Spleen (tissue), 7 donors: Measurements from ENCODE around the gene UFSP1.

ENCODE experiments used
- CTCF ChIP-seq, 11 experiments: fragments of 200-600 bp in 7 of 11; fragments of 450-650 bp in 4 of 11; sonication (generic) in 4 of 11; IDR thresholded peaks in 8 of 11; conservative IDR thresholded peaks in 3 of 11; 1 replicate in 7 of 11; 2 replicates in 4 of 11; pipeline versions ENCODE4 v1.4.0 to v1.8.0; 2016 to 2021; ENCODE audit warnings: antibody characterized with exemption in 11 of 11, inconsistent platforms in 4 of 11, mild to moderate bottlenecking in 1 of 11
- POLR2A ChIP-seq, 3 donors: fragments of 450-650 bp; IDR thresholded peaks; one replicate each; pipeline ENCODE4 v1.5.1; 2017; ENCODE audit warnings: antibody characterized with exemption in 3 of 3, mild to moderate bottlenecking in 1 of 3
- POLR2AphosphoS5 ChIP-seq, 3 donors: sonication (generic); formaldehyde crosslinking; IDR thresholded peaks; one replicate each; pipeline ENCODE4 v1.5.1; 2017; ENCODE audit warnings: antibody characterized with exemption in 3 of 3
- donor health status: DM: no; HTN: no; CAD: no; lungs with moderate emphysema.
- donor health status: DM: no; HTN: no; CAD: no.
- donor health status: DM: no; HTN: no; CAD: no.

GRCh38 chr7:100839361-100839760, 50.2 kb downstream of the UFSP1 start:
- TF ChIP-seq POLR2A (IDR thresholded peaks at IDR 0.05) (no peak), CTCF (IDR thresholded peaks at IDR 0.05 in 8 of 11, conservative IDR thresholded peaks at IDR 0.05 in 3 of 11) (no peak), POLR2AphosphoS5 (IDR thresholded peaks at IDR 0.05) (no peak)
